Subcutaneous abdominal adipose tissue (tissue), 5 donors: ENCODE data around the gene KRTAP2-2.

Source experiments
- H3K27ac ChIP-seq: one replicate; pipeline ENCODE4 v1.7.0; 2013; ENCODE audit warnings: low read depth, mild to moderate bottlenecking, inconsistent platforms, low read length, moderate library complexity
- H3K27me3 ChIP-seq, 5 donors: one replicate each; pipeline ENCODE4 v1.7.0; 2013; ENCODE audit warnings: low read length in 5 of 5, inconsistent platforms in 1 of 5; ENCODE audit not compliant: control insufficient read depth in 5 of 5, insufficient read depth in 4 of 5
- H3K36me3 ChIP-seq, 5 donors: one replicate each; pipeline ENCODE4 v1.7.0; 2013; ENCODE audit warnings: low read length in 5 of 5; ENCODE audit not compliant: control insufficient read depth in 5 of 5, insufficient read depth in 5 of 5
- H3K4me1 ChIP-seq, 5 donors: one replicate each; pipeline ENCODE4 v1.7.0; 2013; ENCODE audit warnings: low read length in 5 of 5, mild to moderate bottlenecking in 3 of 5, moderate library complexity in 1 of 5; ENCODE audit not compliant: control insufficient read depth in 5 of 5, insufficient read depth in 5 of 5
- H3K4me3 ChIP-seq, 5 donors: one replicate each; pipeline ENCODE4 v1.7.0; 2013; ENCODE audit warnings: low read length in 5 of 5, low read depth in 1 of 5
- H3K9ac ChIP-seq, 5 donors: one replicate each; pipeline ENCODE4 v1.7.0; 2013; ENCODE audit warnings: low read length in 5 of 5, mild to moderate bottlenecking in 4 of 5, moderate library complexity in 3 of 5
- H3K9me3 ChIP-seq, 5 donors: one replicate each; pipeline ENCODE4 v1.7.0; 2013; ENCODE audit warnings: low read length in 5 of 5; ENCODE audit not compliant: control insufficient read depth in 5 of 5
- donor health status: healthy.
- donor health status: healthy.
- donor health status: healthy.
- donor health status: healthy.
- donor health status: healthy.

KRTAP2-2 gene

GRCh38 chr17:41026715-41027471 lies 28.1 kb downstream of the KRTAP2-2 start, which contains the start of gene KRTAP1-5:
KRTAP1-5 (minus strand) TSS chr17:41027208; CDS start chr17:41027155, 53 bp downstream.
- no peak within 1 kb of the TSS for H3K9ac ChIP-seq
- peaks cover 0 to under 1% (median 0%) of the 10 kb centered on the region in 5 donors for H3K9me3 ChIP-seq
- no peaks in the 10 kb centered on the region for H3K36me3 ChIP-seq
- peaks cover 0 to 8% (median 0%) of the 10 kb centered on the region in 5 donors for H3K27me3 ChIP-seq
- H3K27ac ChIP-seq: no peak within 1 kb of the TSS
- H3K4me1 ChIP-seq: no peaks in the 10 kb centered on the region
- H3K4me3 ChIP-seq: no peak within 1 kb of the TSS

GRCh38 chr17:41024697-41025096 lies 30.3 kb downstream of the KRTAP2-2 start:
- Histone ChIP-seq H3K36me3 (no peaks in the 10 kb centered on the region), H3K27ac (no peak overlapping the region), H3K4me3 (no peak overlapping the region), H3K9me3 (peaks cover 0 to 6% (median 0%) of the 10 kb centered on the region in 5 donors), H3K27me3 (peaks cover 0 to 5% (median 0%) of the 10 kb centered on the region in 5 donors), H3K4me1 (no peaks in the 10 kb centered on the region), H3K9ac (no peak overlapping the region)

- Histone ChIP-seq H3K27me3 (no peaks in the 10 kb centered on the region), H3K27ac (no peak overlapping the region), H3K9ac (no peak overlapping the region), H3K36me3 (no peaks in the 10 kb centered on the region), H3K4me3 (no peak overlapping the region), H3K4me1 (no peaks in the 10 kb centered on the region), H3K9me3 (peaks cover 0 to 6% (median 0%) of the 10 kb centered on the region in 5 donors)
These were observed 34.7 kb downstream of the KRTAP2-2 start for GRCh38 chr17:41020336-41020735.

- Histone ChIP-seq H3K36me3 (no peaks in the 10 kb centered on the region), H3K9me3 (peaks cover 0 to 6% (median 0%) of the 10 kb centered on the region in 5 donors), H3K4me3 (no peak overlapping the region)
These were observed 35.6 kb downstream of the KRTAP2-2 start for GRCh38 chr17:41019415-41019814.

GRCh38 chr17:41018541-41018940 lies 36.5 kb downstream of the KRTAP2-2 start:
- H3K9ac ChIP-seq: no peak overlapping the region
- no peak overlapping the region for H3K4me3 ChIP-seq
- H3K36me3 ChIP-seq: no peaks in the 10 kb centered on the region
- H3K27ac ChIP-seq: no peak overlapping the region
- H3K4me1 ChIP-seq: no peaks in the 10 kb centered on the region
- peaks cover 0 to 6% (median 0%) of the 10 kb centered on the region in 5 donors for H3K9me3 ChIP-seq
- no peaks in the 10 kb centered on the region for H3K27me3 ChIP-seq

More at GRCh38 chr17:41019415-41019814, 35.6 kb downstream of the KRTAP2-2 start:
- no peak overlapping the region for H3K9ac ChIP-seq
- no peak overlapping the region for H3K27ac ChIP-seq
- H3K4me1 ChIP-seq: no peaks in the 10 kb centered on the region
- no peaks in the 10 kb centered on the region for H3K27me3 ChIP-seq

GRCh38 chr17:41016578-41017215 lies 38.3 kb downstream of the KRTAP2-2 start:
- Histone ChIP-seq H3K4me1 (no peaks in the 10 kb centered on the region), H3K27ac (no peak overlapping the region), H3K9ac (no peak overlapping the region), H3K27me3 (no peaks in the 10 kb centered on the region), H3K9me3 (peaks cover 0 to 6% (median 0%) of the 10 kb centered on the region in 5 donors), H3K36me3 (no peaks in the 10 kb centered on the region), H3K4me3 (no peak overlapping the region)

- H3K27me3 ChIP-seq: no peaks in the 10 kb centered on the region
- H3K9me3 ChIP-seq: no peaks in the 10 kb centered on the region
- no peak overlapping the region for H3K4me3 ChIP-seq
- no peak overlapping the region for H3K27ac ChIP-seq
- H3K4me1 ChIP-seq: no peaks in the 10 kb centered on the region
- H3K9ac ChIP-seq: no peak overlapping the region
- H3K36me3 ChIP-seq: no peaks in the 10 kb centered on the region
These were observed 39.6 kb downstream of the KRTAP2-2 start for GRCh38 chr17:41015454-41015853.

GRCh38 chr17:41013606-41014005 lies 41.4 kb downstream of the KRTAP2-2 start:
- no peak overlapping the region for H3K4me3 ChIP-seq
- H3K9me3 ChIP-seq: no peaks in the 10 kb centered on the region
- no peak overlapping the region for H3K27ac ChIP-seq
- no peak overlapping the region for H3K9ac ChIP-seq
- H3K4me1 ChIP-seq: no peaks in the 10 kb centered on the region
- no peaks in the 10 kb centered on the region for H3K36me3 ChIP-seq
- H3K27me3 ChIP-seq: no peaks in the 10 kb centered on the region

- Histone ChIP-seq H3K27ac (no peak overlapping the region), H3K36me3 (no peaks in the 10 kb centered on the region), H3K9ac (no peak overlapping the region), H3K4me1 (no peaks in the 10 kb centered on the region), H3K27me3 (no peaks in the 10 kb centered on the region), H3K4me3 (no peak overlapping the region), H3K9me3 (no peaks in the 10 kb centered on the region)
These were observed 41.8 kb downstream of the KRTAP2-2 start for GRCh38 chr17:41013181-41013580.
